Gastroesophageal sphincter (tissue), 4 donors: ENCODE results near the gene LSAMP. TPM values are rescaled to one million over a fixed set of nuclear protein-coding genes. Genes with fewer than 3 reads are reported as not detected.

Experiments
- ATAC-seq: fragments of 150-250 bp; one replicate; pipeline ENCODE4 v1.9.1; 2016; ENCODE audit warnings: mild to moderate bottlenecking, moderate library complexity
- H3K27ac ChIP-seq, 4 donors: fragments of 200-600 bp; sonication (generic) in 3 of 4; 1 replicate in 3 of 4; 2 replicates in 1 of 4; pipeline ENCODE4 v1.5.1; 2016 to 2019
- H3K27me3 ChIP-seq: fragments of 200-600 bp; sonication (generic); one replicate; pipeline ENCODE4 v1.5.1; 2019
- H3K36me3 ChIP-seq, 2 donors: fragments of 200-600 bp; sonication (generic); one replicate each; pipeline ENCODE4 v1.5.1; 2019; ENCODE audit warnings: control low read depth in 1 of 2
- H3K4me1 ChIP-seq, 3 donors: fragments of 200-600 bp; sonication (generic); 1 replicate in 2 of 3; 2 replicates in 1 of 3; pipeline ENCODE4 v1.5.1; 2016 to 2019; ENCODE audit warnings: control low read depth in 2 of 3
- H3K4me3 ChIP-seq, 2 donors: fragments of 200-600 bp; sonication (generic); one replicate each; pipeline ENCODE4 v1.5.1; 2019; ENCODE audit warnings: mild to moderate bottlenecking in 1 of 2, moderate library complexity in 1 of 2
- H3K9me3 ChIP-seq, 3 donors: fragments of 200-600 bp; sonication (generic); one replicate each; pipeline ENCODE4 v1.5.1; 2017 to 2019; ENCODE audit warnings: control low read depth in 2 of 3
- CTCF ChIP-seq, 4 experiments: fragments of 200-600 bp in 2 of 4; fragments of 450-650 bp in 2 of 4; sonication (generic) in 1 of 4; IDR thresholded peaks; one replicate each; pipeline ENCODE4 v1.5.1; 2017 to 2019; ENCODE audit warnings: antibody characterized with exemption in 4 of 4, mild to moderate bottlenecking in 2 of 4, moderate library complexity in 2 of 4
- EP300 ChIP-seq: sonication (generic); formaldehyde crosslinking; IDR thresholded peaks from one replicate; pipeline ENCODE4 v1.6.1; 2017; ENCODE audit warnings: antibody characterized with exemption, mild to moderate bottlenecking
- POLR2A ChIP-seq, 2 donors: fragments of 450-650 bp; IDR thresholded peaks; one replicate each; pipeline ENCODE4 v1.6.1; 2017; ENCODE audit warnings: antibody characterized with exemption in 2 of 2, mild to moderate bottlenecking in 2 of 2, moderate library complexity in 1 of 2
- POLR2AphosphoS5 ChIP-seq: sonication (generic); formaldehyde crosslinking; IDR thresholded peaks from one replicate; pipeline ENCODE4 v1.6.1; 2017; ENCODE audit warnings: antibody characterized with exemption
- WGBS, 2 donors: methylation state at CpG; one replicate each; pipeline ENCODE4 v1.1.5; 2018; ENCODE audit warnings: low coverage in 1 of 2; 5-methylcytosine and 5-hydroxymethylcytosine counted together
- total RNA-seq, 4 donors: library from RNA; depleted of rRNA; stranded (reverse); fragments of >200 nt; gene quantifications; one replicate each; pipeline ENCODE4 v1.1.0, GENCODE V29; 2016

The LSAMP gene
- total RNA-seq, 4 donors from 2014 or later, result 1.5 to 9.3 (median 3.6) TPM

GRCh38 chr3:115871735-115872134, 573.6 kb downstream of the LSAMP start:
- no peak for TF ChIP-seq CTCF (IDR thresholded peaks at IDR 0.05)
- no peak for TF ChIP-seq POLR2AphosphoS5
- TF ChIP-seq POLR2A (IDR thresholded peaks at IDR 0.05), result no peak
- TF ChIP-seq EP300, result no peak
- no peak for ATAC-seq
- no peak overlapping the region for H3K27ac ChIP-seq
- no peaks in the 10 kb centered on the region for H3K36me3 ChIP-seq
- H3K4me1 ChIP-seq, result peaks cover 0 to 2% (median 0%) of the 10 kb centered on the region in 3 donors
- no peaks in the 10 kb centered on the region for H3K27me3 ChIP-seq
- no peak overlapping the region for H3K4me3 ChIP-seq
- H3K9me3 ChIP-seq, result no peaks in the 10 kb centered on the region

GRCh38 chr3:115864911-115865310, 580.4 kb downstream of the LSAMP start:
- no peaks in the 10 kb centered on the region for H3K27me3 ChIP-seq
- no peak for ATAC-seq

GRCh38 chr3:115862849-115863248, 582.4 kb downstream of the LSAMP start:
- Histone ChIP-seq H3K27me3 (no peaks in the 10 kb centered on the region), H3K27ac (no peak overlapping the region), H3K4me1 (peaks cover 0 to 11% (median 0%) of the 10 kb centered on the region in 3 donors), H3K9me3 (no peaks in the 10 kb centered on the region), H3K36me3 (no peaks in the 10 kb centered on the region), H3K4me3 (no peak overlapping the region)
- ATAC-seq, result no peak
- TF ChIP-seq EP300 (no peak), POLR2A (IDR thresholded peaks at IDR 0.05) (no peak), POLR2AphosphoS5 (no peak), CTCF (IDR thresholded peaks at IDR 0.05) (no peak)
- WGBS, 2 donors, result 66 to 74% methylated on average over 5 to 6 of the region's 6 CpGs

More at GRCh38 chr3:115864911-115865310, 580.4 kb downstream of the LSAMP start:
- no peak overlapping the region for H3K27ac ChIP-seq
- 52 to 60% methylated on average over 2 of the region's 2 CpGs for WGBS, 2 donors
- no peaks in the 10 kb centered on the region for H3K9me3 ChIP-seq
- TF ChIP-seq POLR2AphosphoS5, result no peak
- TF ChIP-seq EP300, result no peak
- no peak for TF ChIP-seq POLR2A (IDR thresholded peaks at IDR 0.05)
- H3K4me1 ChIP-seq, result peaks cover 0 to 5% (median 0%) of the 10 kb centered on the region in 3 donors
- no peak overlapping the region for H3K4me3 ChIP-seq
- no peaks in the 10 kb centered on the region for H3K36me3 ChIP-seq

GRCh38 chr3:115862099-115862498, 583.2 kb downstream of the LSAMP start:
- Histone ChIP-seq H3K9me3 (no peaks in the 10 kb centered on the region), H3K27ac (no peak overlapping the region), H3K4me1 (peaks cover 0 to 18% (median 0%) of the 10 kb centered on the region in 3 donors), H3K36me3 (no peaks in the 10 kb centered on the region), H3K27me3 (no peaks in the 10 kb centered on the region), H3K4me3 (no peak overlapping the region)
- no peak for TF ChIP-seq POLR2AphosphoS5
- TF ChIP-seq EP300, result no peak
- WGBS, 2 donors, result 60 to 62% methylated on average over 1 of the region's 1 CpG
- no peak for ATAC-seq

- Histone ChIP-seq H3K4me3 (no peak overlapping the region), H3K36me3 (no peaks in the 10 kb centered on the region), H3K4me1 (peaks cover 0 to 23% (median 0%) of the 10 kb centered on the region in 3 donors), H3K27ac (no peak overlapping the region), H3K27me3 (no peaks in the 10 kb centered on the region), H3K9me3 (no peaks in the 10 kb centered on the region)
- TF ChIP-seq POLR2A (IDR thresholded peaks at IDR 0.05), result no peak
- TF ChIP-seq POLR2AphosphoS5, result no peak
- TF ChIP-seq CTCF (IDR thresholded peaks at IDR 0.05), result no peak
- no peak for ATAC-seq
- WGBS, 2 donors, result 74 to 80% methylated on average over 4 to 6 of the region's 6 CpGs
Measured at GRCh38 chr3:115861166-115861733, 584.0 kb downstream of the LSAMP start.

- Histone ChIP-seq H3K4me1 (peaks cover 0 to 23% (median 0%) of the 10 kb centered on the region in 3 donors), H3K4me3 (no peak overlapping the region), H3K27me3 (no peaks in the 10 kb centered on the region), H3K36me3 (no peaks in the 10 kb centered on the region), H3K9me3 (no peaks in the 10 kb centered on the region), H3K27ac (no peak overlapping the region)
- no peak for ATAC-seq
- TF ChIP-seq CTCF (IDR thresholded peaks at IDR 0.05), result no peak
- no peak for TF ChIP-seq POLR2AphosphoS5
- no peak for TF ChIP-seq POLR2A (IDR thresholded peaks at IDR 0.05)
- no peak for TF ChIP-seq EP300
- WGBS, 2 donors, result 63 to 88% methylated on average over 2 of the region's 2 CpGs
Measured at GRCh38 chr3:115860766-115861165, 584.5 kb downstream of the LSAMP start.
